Lung (tissue), 12 donors: Measurements from ENCODE around the gene PALLD. TPM values are rescaled to one million over a fixed set of nuclear protein-coding genes. Genes with fewer than 3 reads are reported as not detected.
"Not testable (repeated sequence)": the region's sequence is repeated elsewhere in the genome, so short reads cannot be mapped to it uniquely, and the experiment has no call there.

Experiments
- ATAC-seq: fragments of 200-7000 bp; cut with Tn5 transposase; one replicate; pipeline ENCODE4 v1.9.1; 2020; ENCODE audit warnings: moderate number of reproducible peaks; ENCODE audit not compliant: insufficient read depth, low FRiP score
- DNase-seq, 3 donors: peaks; one replicate each; pipeline ENCODE4 v3.0.0-alpha.2; 2013 to 2017
- H3K27ac ChIP-seq, 2 donors: one replicate each; pipeline ENCODE4 v1.5.1; 2013; ENCODE audit warnings: mild to moderate bottlenecking in 2 of 2, moderate library complexity in 2 of 2, control low read depth in 1 of 2, inconsistent platforms in 1 of 2, low read depth in 1 of 2, low read length in 1 of 2
- H3K27me3 ChIP-seq, 3 donors: one replicate each; pipeline ENCODE4 v1.5.1; 2013; ENCODE audit warnings: low read length in 2 of 3; ENCODE audit not compliant: control insufficient read depth in 3 of 3, insufficient read depth in 3 of 3
- H3K36me3 ChIP-seq, 4 donors: one replicate each; pipeline ENCODE4 v1.5.1; 2013; ENCODE audit warnings: low read length in 4 of 4, mild to moderate bottlenecking in 1 of 4, moderate library complexity in 1 of 4; ENCODE audit not compliant: control insufficient read depth in 4 of 4, insufficient read depth in 4 of 4
- H3K4me1 ChIP-seq, 5 donors: one replicate each; pipeline ENCODE4 v1.5.1; 2013; ENCODE audit warnings: low read length in 5 of 5, mild to moderate bottlenecking in 2 of 5, moderate library complexity in 1 of 5; ENCODE audit not compliant: control insufficient read depth in 5 of 5, insufficient read depth in 5 of 5
- H3K4me3 ChIP-seq: one replicate; pipeline ENCODE4 v1.5.1; 2013; ENCODE audit warnings: mild to moderate bottlenecking, control low read depth, moderate library complexity
- H3K9ac ChIP-seq, 2 donors: one replicate each; pipeline ENCODE4 v1.5.1; 2013; ENCODE audit warnings: low read length in 2 of 2, control low read depth in 1 of 2; ENCODE audit not compliant: insufficient read depth in 1 of 2
- H3K9me3 ChIP-seq, 4 donors: one replicate each; pipeline ENCODE4 v1.5.1; 2013; ENCODE audit warnings: low read length in 3 of 4, mild to moderate bottlenecking in 1 of 4, moderate library complexity in 1 of 4; ENCODE audit not compliant: control insufficient read depth in 4 of 4, insufficient read depth in 3 of 4
- WGBS, 2 donors: extraction: QIAGEN DNeasy Blood & Tissue Kit; methylation state at CpG; one replicate each; pipeline ENCODE4 v1.1.7; 2013; 5-methylcytosine and 5-hydroxymethylcytosine counted together
- polyA plus RNA-seq, 2 donors: library from polyadenylated mRNA; stranded (reverse); fragments of 200-250 nt; gene quantifications; one replicate each; pipeline ENCODE4 v1.2.1, GENCODE V29; 2013
- total RNA-seq, 2 donors: library from RNA; depleted of rRNA in 1 of 2; stranded (reverse); fragments of >200 nt in 1 of 2; gene quantifications; one replicate each; pipeline ENCODE4 v1.2.1, GENCODE V29; 2014 to 2021
- TF ChIP-seq, protein P1 (sequence below): IDR thresholded peaks from 2 replicates; pipeline ENCODE4 v1.5.1; 2012; ENCODE audit warnings: mild to moderate bottlenecking; ENCODE audit errors: control extremely low read depth, extremely low read depth
- donor health status: control.
- donor health status: control.
- donor health status: Bipolar disorder and iron deficiency.
- donor health status: healthy.
- donor health status: DM: yes; HTN: yes; CAD: no.

Gene PALLD
- total and polyA plus RNA-seq, 4 donors, result 20.7 to 139 (median 63.0) TPM

DNA sequence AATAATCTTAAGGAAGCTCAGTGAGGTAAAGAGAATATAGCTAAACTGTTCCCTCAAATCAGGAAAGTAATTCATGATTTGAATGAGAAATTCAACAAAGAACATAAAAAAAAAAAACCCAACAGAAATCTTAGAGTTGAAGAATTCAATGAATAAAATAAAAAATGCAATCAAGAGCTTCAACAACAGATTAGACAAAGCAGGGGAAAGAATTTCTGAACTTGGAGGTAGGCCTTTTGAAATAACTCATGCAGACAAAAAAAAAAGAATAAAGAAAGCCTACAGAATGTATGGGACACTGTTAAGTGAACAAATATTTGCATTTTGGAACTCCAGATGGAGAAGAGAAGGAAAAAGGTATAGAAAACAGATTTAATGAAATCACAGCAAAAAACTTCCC, 435.3 kb downstream of the PALLD start:
- no peak overlapping the region for H3K9ac ChIP-seq
- TF ChIP-seq, protein P1, sequence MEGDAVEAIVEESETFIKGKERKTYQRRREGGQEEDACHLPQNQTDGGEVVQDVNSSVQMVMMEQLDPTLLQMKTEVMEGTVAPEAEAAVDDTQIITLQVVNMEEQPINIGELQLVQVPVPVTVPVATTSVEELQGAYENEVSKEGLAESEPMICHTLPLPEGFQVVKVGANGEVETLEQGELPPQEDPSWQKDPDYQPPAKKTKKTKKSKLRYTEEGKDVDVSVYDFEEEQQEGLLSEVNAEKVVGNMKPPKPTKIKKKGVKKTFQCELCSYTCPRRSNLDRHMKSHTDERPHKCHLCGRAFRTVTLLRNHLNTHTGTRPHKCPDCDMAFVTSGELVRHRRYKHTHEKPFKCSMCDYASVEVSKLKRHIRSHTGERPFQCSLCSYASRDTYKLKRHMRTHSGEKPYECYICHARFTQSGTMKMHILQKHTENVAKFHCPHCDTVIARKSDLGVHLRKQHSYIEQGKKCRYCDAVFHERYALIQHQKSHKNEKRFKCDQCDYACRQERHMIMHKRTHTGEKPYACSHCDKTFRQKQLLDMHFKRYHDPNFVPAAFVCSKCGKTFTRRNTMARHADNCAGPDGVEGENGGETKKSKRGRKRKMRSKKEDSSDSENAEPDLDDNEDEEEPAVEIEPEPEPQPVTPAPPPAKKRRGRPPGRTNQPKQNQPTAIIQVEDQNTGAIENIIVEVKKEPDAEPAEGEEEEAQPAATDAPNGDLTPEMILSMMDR, result no peak
- ATAC-seq (no peak), DNase-seq (no peak)
- H3K9me3 ChIP-seq, result peaks cover 0 to 12% (median 6%) of the 10 kb centered on the region in 4 donors
- H3K4me3 ChIP-seq, result no peak overlapping the region
- peaks cover 2 to 20% (median 11%) of the 10 kb centered on the region in 4 donors for H3K36me3 ChIP-seq
- H3K27me3 ChIP-seq, result no peaks in the 10 kb centered on the region
- H3K27ac ChIP-seq, result no peak overlapping the region
- no peaks in the 10 kb centered on the region for H3K4me1 ChIP-seq

DNA sequence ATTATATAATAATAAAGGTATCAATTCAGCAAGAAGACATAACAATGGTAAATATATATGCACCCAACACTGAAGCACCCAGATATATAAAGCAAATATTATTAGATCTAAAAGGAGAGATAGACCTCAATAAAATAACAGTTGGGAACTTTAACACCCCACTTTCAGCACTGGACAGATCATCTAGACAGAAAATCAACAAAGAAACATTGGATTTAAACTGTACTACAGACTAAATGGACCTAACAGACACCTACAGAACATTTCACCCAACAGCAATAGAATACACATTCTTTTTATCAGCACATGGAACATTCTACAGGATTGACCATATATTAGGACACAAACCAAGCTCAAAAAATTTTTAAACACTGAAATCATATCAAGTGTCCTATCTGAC, 436.6 kb downstream of the PALLD start:
- H3K9me3 ChIP-seq, result peaks cover 0 to 12% (median 6%) of the 10 kb centered on the region in 4 donors
- no peak for ATAC-seq

DNA sequence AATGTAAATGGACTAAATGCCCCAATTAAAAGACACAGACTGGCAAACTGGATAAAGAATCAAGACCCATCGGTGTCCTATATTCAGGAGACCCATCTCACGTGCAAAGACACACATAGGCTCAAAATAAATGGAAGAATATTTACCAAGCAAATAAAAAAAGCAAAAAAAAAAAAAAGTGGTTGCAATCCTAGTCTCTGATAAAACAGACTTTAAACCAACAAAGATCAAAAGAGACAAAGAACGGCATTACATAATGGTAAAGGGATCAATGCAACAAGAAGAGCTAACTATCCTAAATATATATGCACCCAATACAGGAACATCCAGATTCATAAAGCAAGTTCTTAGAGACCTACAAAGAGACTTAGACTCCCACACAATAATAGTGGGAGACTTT, 440.6 kb downstream of the PALLD start:
- not testable (repeated sequence) for H3K9me3 ChIP-seq, H3K27me3 ChIP-seq
- 94 to 96% methylated on average over 3 of the region's 3 CpGs for WGBS, 2 donors

More for the DNA sequence above, 436.6 kb downstream of the PALLD start:
- Histone ChIP-seq H3K27ac (no peak overlapping the region), H3K4me1 (no peaks in the 10 kb centered on the region), H3K27me3 (no peaks in the 10 kb centered on the region), H3K9ac (no peak overlapping the region), H3K4me3 (no peak overlapping the region), H3K36me3 (peaks cover 0 to 14% (median 6%) of the 10 kb centered on the region in 4 donors)
- no peak for DNase-seq
- TF ChIP-seq, protein P1, result no peak

DNA sequence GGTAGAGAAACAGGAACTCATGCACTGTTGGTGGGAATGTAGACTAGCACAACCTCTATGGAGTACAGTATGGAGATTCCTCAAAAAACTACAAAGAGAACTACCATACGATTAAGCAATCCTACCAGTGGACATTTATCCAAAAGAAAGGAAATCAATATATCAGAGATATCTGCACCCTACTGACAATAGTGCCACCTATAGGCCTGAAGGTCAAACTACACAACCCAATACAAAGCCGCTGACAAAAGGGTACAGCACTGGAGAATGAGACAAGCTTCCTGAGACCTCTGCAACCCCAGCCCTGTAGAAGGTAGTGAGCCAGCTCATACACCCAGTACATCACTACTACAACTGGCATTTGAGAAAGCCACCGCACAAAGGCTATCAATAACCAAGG, 446.1 kb downstream of the PALLD start:
- no peak overlapping the region for H3K27ac ChIP-seq
- TF ChIP-seq, protein P1, result no peak
- H3K9me3 ChIP-seq, result no peaks in the 10 kb centered on the region
- WGBS, 2 donors, result 94% methylated on average over 3 of the region's 3 CpGs
- H3K36me3 ChIP-seq, result no peaks in the 10 kb centered on the region
- no peaks in the 10 kb centered on the region for H3K4me1 ChIP-seq
- no peaks in the 10 kb centered on the region for H3K27me3 ChIP-seq
- H3K9ac ChIP-seq, result no peak overlapping the region
- DNase-seq, result no peak
- ATAC-seq, result no peak
- no peak overlapping the region for H3K4me3 ChIP-seq

More for the DNA sequence above, 440.6 kb downstream of the PALLD start:
- not testable (repeated sequence) for H3K4me3 ChIP-seq, DNase-seq, H3K36me3 ChIP-seq, H3K9ac ChIP-seq, H3K4me1 ChIP-seq, H3K27ac ChIP-seq, ATAC-seq
